Activated CD8-positive, alpha-beta memory T cell treated with anti-CD3 and anti-CD28 coated beads, Interleukin-2, amount 50 U/mL, for 48 hours (primary cell): ENCODE measurements around the gene ASB15.

Experiments used
- DNase-seq: peaks from one replicate; pipeline ENCODE4 v3.0.0-alpha.2; 2020

ASB15 gene

DNA sequence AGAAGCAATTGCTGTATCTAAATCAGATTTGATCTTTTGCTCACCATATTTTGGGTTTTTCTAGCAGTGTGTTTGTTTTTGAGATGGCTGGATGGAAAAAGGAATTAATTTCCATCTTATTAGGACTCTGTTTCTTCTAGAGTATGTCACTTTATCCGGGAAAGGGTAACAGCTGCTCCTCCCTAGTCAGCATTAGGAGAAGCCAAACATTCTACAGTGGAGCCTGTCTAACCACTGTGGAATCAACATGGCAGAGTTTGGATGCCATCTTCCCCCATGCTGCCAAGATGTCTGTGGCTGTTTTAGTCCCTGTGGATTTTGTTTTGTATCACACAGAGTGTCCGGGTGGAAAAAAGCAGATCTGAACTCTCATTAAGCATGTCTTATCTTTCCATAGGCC is 38.0 kb downstream of the ASB15 start:
- no peak for DNase-seq

DNA sequence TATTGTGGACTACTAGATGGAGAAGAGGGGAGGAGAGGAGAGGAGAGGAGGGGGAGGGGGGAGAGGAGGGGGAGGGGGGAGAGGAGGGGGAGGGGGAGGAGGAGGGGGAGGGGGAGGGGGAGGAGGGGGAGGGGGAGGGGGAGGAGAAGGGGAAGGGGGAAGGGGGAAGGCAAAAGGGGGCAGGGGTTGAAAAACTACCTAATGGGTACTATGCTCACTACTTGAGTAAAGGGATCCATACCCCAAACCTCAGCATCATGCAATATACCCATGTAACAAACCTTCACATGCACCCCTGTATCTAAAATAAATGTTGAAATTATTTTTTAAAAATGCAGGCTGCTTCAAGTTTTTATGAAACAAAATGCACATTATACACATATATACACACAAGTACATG is 39.0 kb downstream of the ASB15 start:
- DNase-seq: no peak

DNA sequence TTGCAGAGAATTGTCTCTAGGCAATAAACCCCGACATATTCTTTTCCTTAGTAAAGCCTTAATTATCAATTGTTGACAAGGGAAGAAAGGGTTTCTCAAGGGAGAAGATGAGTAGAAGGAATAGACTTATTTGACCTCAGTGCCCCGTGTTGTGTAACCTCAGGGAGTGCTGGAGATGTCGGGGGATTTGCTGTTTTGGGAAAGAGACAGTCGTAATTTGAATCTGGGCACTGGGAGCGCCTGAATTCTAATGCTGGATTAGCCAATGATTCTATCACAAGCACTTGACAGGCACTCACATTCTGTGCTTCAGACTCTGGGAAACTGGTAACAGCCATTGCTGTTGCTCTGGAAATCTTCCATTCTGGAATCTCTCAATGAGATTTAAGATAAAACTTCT is 40.3 kb downstream of the ASB15 start:
- DNase-seq: no peak

DNA sequence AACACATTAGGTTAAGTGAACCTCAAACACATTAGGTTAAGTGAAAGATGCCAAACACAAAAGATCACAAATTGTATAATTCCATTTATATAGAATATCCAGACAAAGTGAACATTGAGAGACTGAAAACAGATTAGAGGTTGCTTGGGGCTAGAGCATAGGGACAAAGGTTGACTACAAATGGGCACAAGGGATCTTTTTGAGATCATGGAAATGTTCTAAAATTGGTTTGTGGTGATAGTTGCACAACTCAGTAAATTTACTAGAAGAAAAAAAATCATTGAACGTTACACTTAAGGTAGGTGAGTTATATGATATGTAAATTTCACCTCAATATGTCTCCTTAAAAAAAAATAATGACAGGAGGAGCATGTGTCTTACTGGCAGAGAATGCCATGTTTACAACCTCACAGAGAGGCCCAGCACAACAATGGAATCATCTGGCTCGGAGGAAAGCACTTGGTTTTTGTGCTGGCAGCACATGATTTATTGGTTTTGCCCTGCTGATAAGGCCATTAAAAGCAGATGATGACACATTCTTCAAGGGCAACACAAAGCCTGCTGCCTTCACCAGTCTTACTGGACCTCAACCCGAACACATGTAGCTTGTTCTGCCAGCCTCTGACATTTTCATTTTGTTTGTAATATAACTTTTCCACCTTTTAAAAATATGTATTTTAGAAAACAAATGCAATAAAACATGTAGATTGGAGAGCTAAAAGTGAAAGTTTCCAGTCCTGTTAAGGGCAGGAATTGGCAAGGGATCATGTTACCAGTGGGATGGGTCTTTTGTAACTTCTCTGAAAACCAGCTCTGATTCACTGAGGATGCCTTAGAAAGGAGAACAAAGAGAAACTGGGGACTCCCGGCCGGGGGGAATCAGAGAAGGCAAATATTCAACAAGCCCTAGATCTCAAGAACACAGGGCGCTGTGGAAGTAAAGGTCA is 42.1 kb downstream of the ASB15 start:
- no peak for DNase-seq

DNA sequence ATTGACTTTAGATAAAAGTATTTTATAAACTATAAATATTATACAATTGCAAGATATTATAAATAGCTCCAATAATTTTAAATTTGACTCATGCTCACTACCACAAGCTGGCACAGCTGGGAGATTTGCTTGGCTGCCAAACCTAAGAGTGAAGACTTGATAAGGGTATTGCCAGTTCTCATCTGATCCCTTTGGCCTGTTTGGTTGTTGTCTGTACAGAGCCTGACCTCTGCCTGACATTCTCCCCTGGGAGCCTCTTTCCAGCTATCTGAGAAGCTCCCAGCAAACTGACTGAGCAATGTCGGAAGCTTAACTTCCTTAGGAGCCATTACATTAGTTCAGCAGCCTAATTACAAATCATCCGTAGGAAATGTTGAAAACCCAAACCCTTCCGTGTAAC is 43.9 kb downstream of the ASB15 start:
- no peak for DNase-seq

DNA sequence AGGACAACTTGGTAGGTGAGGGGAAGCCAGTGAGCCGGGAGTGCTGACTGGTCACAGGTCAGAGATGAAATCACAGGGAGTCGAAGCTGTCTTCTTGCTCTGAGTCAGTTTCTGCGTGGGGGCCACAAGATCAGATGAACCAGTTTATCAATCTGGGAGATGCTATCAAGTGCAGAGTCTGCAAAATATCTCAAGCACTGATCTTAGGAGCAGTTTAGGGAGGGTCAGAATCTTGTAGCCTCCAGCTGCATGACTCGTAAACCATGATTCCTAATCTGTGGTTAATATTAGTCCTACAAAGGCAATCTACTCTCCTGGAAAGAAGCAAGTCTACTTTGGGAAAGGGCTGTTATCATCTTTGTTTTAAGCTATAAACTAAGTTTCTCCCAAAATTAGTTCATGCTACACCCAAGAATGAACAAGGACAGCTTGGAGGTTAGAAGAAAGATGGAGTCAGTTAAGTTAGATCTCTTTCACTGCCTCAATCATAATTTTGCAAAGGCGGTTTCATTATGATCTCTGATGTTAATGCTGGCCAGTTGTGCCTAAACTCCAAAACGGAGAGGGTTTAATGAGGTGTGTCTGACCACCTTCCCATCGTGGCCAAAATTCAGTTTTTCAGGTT is 45.6 kb downstream of the ASB15 start:
- DNase-seq: no peak

DNA sequence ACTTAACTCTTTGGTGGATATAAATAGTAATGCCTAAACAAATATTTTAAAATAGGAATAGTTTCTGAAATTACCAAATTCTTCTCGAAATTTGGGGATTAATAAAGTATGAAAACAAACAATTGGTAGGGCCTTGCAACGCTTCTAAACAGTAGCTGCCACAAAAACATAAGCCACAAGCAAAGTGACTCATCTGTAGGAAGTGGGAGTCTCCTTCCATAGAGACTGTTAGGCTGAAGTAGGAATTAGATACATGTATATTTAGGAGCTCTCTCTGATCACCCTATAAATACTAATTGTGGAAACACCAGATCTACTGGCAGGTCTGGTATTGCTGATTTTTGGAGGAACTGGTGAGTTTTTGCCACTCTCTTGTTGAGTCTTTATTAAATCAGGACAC is 48.3 kb downstream of the ASB15 start:
- no peak for DNase-seq

DNA sequence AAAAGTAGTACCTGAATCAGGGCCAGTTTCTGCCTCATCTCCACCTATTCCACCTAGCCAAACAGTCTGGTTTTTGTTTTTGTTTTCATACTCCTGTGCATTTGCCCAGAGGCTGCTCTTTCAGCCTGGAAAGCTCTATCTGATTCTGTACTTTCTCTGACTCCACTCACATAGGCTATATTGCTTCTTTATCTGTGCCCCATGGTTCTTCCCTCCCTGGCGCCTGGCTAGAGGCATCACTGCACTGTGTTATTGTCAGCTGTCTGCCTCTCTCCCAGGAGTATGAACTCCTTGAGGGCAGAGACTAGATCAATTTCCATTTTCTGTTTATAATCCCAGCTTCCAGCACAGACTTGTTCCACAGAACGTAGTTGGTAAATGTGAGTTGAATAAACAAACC is 49.0 kb downstream of the ASB15 start:
- no peak for DNase-seq

DNA sequence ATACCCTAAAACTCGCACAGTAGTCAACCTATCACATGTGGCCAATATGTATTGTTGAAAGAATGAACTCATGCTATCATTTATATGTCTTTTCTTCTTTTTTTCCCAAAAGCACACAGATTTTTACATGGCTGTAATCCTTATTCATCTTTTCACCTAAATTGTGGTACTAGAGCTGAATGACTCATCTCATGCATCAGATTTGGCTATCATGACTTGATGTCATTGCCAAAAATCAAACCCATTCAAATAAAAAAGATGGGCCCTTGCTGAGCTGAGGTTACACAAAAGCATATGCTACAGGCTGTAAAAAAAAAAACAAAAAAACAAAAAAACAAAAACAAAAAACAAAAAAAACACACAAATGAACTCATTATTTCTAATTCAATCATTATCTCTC is 50.8 kb downstream of the ASB15 start:
- no peak for DNase-seq

DNA sequence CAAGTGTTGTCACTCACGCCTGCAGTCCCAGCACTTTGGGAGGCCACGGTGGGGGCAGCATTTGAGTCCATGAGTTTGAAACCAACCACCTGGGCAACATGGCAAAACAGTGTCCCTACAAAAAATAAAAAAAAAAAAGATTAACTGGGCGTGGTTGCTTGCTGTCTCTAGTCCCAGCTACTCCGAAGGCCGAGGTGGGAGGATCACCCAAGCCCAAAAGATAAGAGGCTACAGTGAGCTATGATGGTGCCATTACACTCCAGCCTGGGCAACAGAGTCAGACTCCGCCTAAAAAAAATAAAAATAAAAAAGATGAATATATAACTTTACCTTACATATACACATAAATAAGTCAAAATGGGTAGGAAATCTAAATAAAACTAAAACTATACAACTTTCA is 51.5 kb downstream of the ASB15 start:
- DNase-seq: no peak

DNA sequence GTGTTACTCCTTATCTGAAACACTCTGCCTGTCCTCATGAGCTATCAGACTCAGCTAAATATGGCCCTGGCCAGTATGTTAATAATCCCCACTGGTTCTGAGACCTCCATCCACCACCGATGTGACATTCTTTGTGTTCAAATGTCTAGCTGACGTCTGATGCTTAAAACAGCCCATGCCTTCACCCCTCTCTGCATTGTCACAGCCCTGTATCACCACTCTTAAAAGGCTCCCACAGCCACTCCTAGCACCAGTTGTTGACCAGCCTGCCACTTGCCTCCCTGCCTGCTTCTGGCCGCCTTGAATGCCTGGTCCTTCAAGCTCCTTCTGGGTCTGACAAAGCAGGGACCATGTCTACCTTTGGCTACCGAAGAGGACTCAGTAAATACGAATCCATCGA is 54.0 kb downstream of the ASB15 start, which contains the start of gene LMOD2:
Gene LMOD2 (plus strand): TSS at position 253 of the 400 bp plus-strand sequence. CDS start 98 bp downstream, at position 351.
- no peak for DNase-seq

DNA sequence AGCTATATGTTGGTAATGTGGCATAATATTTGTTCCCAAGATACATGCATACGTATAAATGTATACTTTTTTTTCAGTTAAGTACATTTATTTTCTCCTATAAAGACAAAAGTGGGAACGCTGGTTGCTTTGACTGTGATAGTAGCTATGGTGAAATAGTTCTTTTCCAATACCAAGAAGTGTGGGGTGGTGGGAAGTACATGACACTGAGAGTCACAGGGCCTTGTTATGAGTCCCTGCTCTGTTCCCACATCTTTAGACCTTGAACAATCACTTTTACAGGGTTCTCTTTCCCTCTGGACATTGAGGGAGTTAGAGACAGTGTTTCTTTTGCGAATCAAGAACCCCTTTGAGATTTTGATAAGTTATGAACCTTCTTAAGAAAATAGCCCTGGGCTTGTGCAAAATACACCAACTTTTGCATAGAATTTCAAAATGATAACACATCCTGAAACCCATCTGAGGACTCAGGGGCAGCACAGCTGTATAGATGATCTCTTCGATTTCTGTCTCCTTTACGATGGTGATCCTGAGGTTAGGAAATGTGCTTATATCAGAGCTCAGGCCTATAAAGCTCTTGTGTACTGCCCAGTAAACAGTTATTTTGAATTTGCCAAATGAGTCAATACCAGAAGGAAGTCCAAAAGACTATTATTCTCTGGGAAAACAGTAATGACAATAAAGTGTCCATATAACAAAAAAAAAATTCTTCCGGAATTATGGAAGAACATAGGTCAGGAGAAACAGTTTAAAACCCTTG is 55.1 kb downstream of the ASB15 start:
- DNase-seq: no peak

DNA sequence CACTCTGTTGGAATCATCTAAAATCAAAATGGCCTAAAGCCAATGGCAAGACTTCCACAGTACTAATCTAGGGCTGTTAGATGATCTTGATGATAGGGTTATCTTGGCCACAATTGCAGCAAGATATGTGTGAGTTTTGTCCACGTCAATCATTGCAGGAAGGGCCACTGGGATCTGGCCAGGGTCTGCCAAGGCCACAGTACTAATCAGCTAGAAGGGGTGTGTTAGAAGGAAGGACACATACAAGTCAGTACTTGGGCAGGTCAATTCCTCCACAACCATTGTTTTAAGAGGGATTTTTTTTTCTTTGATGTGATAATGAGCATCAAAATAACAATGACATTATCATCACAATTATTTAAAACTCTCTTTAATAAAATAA is 55.7 kb downstream of the ASB15 start:
- no peak for DNase-seq

DNA sequence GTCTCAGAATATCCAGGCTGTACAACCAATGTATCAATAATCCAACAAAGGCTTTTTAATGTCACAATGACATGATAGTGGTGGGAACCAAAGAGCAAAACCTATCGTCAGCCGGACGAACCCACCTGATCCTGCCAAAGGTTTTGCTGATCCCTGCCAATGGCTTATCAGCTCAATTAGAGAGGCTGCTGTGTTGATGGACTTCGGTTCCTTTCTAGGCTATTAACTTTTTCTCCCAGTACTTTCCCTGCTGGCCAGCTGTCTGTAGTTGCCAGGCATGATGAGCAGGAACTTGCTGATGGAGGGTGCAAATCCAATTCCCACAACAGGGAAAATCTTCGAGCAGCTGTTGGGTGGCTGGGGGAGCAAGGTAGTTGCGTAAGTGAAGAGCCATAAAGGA is 56.4 kb downstream of the ASB15 start:
- DNase-seq: no peak

DNA sequence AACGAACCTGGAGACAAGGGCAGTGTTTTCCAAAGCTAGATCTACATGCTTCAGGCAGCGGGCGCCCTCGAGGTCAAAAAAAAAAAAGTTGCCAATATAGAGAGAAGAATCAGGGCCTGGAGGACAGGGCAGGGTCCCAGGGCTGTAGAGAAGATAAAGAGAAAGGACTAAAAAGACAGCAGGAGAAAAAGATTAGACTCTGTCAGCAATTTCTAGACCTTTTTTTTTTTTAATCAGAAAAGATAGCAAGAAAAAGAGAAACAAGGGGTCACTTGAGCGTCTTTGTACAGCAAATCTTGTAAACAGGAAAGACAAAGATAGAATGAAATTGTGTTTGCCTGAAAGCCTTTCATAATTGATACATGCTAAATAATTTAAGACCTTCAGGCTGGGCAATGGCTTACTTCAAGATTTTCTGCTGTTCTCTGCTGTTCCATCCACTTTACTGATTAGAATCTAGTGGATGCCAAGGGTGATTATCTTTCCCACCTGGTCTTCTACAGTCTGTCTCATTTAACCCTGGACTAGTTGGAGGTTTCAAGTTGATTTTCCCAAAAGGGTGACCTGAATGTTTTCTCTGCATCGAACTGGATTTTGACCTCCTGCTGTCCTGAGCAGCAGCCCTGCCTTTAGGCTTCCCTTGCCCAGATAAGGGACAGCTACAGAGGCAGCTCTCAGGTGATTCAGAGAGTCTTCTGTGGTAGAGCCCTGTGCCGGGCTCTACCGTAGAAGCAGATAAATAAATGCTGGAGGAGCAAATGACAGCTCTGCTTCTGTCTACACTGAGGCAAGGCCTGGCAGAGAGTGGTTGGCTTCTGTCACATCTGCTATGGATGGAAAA is 59.1 kb downstream of the ASB15 start:
- no peak for DNase-seq

DNA sequence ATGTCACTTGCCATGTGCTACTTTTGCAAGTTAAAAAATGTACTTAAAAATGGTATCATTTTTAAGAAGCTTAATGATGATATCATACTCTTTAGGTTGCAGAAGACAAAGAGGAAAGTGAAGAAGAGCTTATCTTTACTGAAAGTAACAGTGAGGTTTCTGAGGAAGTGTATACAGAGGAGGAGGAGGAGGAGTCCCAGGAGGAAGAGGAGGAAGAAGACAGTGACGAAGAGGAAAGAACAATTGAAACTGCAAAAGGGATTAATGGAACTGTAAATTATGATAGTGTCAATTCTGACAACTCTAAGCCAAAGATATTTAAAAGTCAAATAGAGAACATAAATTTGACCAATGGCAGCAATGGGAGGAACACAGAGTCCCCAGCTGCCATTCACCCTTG is 60.1 kb downstream of the ASB15 start:
- no peak for DNase-seq

DNA sequence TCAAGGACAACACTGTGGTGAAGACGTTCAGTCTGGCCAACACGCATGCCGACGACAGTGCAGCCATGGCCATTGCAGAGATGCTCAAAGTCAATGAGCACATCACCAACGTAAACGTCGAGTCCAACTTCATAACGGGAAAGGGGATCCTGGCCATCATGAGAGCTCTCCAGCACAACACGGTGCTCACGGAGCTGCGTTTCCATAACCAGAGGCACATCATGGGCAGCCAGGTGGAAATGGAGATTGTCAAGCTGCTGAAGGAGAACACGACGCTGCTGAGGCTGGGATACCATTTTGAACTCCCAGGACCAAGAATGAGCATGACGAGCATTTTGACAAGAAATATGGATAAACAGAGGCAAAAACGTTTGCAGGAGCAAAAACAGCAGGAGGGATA is 60.7 kb downstream of the ASB15 start:
- no peak for DNase-seq

DNA sequence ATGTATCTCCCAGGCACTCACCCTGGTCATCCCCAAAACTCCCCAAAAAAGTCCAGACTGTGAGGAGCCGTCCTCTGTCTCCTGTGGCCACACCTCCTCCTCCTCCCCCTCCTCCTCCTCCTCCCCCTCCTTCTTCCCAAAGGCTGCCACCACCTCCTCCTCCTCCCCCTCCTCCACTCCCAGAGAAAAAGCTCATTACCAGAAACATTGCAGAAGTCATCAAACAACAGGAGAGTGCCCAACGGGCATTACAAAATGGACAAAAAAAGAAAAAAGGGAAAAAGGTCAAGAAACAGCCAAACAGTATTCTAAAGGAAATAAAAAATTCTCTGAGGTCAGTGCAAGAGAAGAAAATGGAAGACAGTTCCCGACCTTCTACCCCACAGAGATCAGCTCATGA is 61.1 kb downstream of the ASB15 start:
- DNase-seq: no peak

DNA sequence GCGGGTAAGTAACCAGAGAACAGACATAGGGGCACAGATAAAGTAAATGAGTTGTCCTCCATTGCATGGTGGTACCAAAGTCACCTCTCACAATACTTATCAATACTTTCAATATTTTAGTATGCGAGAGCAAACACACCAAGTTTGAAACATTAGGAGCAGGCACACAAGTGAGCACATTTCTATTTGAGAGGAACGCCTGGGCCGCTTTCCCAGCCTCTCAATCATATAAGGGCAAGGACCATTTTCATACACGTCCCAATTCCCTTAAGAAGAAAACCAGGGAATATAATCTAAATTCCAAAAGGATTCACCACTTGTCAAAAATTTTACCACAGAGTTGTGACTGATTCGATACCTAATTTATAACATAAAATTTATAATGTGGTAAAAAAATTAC is 61.6 kb downstream of the ASB15 start:
- DNase-seq: no peak

DNA sequence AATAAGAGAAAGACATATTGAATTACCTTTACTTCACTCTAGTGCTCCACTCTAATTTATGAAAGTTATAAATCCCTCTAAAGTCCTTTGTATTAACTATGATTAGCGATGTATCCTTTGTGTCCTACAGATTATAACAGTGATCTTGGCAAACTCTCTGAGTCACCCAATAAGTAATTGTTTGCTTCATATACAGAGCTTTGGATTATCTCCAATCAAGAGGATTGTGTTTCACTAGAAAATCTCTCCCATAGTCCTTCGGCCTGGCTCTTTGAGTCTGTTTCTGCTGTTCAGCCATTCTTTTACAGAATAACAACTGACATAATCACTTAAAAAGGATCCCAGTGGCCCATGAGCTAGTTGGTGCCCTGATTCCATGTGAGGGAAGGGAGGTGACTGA is 63.5 kb downstream of the ASB15 start:
- no peak for DNase-seq

DNA sequence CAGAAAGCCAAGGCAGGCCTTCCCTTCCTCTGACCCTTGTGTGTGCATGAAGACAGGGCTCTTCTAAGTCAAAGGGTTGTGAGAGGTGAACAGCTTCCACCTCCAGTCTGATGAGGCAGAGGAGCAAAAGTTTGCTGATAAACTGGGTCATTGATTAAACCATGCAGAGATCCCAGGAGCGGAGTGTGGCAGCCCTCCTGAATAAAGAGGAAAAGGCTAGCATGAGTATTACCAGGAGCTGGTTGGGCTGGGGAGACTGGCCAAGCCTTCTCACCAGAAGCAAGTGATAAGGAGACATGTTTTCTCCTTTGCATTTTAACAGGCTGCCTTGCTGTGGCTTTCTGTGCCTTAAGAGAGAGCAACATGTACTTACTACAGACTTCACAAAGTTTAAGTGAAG is 64.3 kb downstream of the ASB15 start:
- no peak for DNase-seq

DNA sequence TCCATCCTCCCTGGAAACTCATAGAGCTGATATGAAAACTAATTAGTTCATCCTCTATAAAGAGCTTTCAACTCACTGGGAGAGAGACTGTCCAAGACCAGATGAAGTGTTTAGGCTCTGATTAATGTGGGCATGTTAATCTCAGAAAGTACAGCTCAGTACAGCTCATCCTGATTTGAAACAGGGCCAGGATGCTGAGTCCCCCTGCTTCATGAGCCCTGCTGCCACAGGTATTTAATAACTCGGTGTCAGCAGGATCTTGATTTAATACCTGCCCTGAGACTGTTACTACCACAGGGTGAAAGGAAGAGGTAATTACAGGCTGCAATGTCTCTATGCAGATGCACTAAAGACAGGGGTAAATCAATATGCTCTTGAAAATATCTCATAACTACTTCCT is 64.9 kb downstream of the ASB15 start:
- DNase-seq: no peak

DNA sequence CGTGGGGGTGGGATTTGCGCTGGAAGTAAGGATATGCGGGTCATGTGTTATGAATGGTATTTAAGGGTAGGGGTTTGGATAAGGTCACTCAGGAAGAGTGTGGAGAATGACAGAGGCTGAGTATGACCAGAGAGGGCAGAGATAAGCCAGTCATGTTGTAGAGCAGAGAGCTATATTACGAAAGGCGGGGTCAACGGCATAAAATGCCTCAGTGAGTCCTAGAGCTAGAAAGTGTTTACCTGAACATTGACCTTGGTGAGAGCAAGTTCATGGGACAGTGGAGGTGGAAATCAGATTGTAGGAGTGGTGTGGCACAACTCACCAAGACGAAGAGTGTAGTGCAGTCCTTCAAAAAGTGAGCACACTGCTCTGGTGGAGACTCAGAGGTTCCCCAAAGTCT is 67.9 kb downstream of the ASB15 start:
- no peak for DNase-seq
